GM12801 (cell line): ENCODE results near the gene RPS15.

ENCODE experiments used
- CTCF ChIP-seq: IDR thresholded peaks from one replicate; pipeline ENCODE4 v1.5.1; 2011; ENCODE audit warnings: control low read depth; ENCODE audit not compliant: insufficient read length; ENCODE audit errors: extremely low read depth

Gene RPS15

GRCh38 chr19:1437609-1438008, 587 bp upstream of the RPS15 start:
- TF ChIP-seq CTCF, result no peak

DNA sequence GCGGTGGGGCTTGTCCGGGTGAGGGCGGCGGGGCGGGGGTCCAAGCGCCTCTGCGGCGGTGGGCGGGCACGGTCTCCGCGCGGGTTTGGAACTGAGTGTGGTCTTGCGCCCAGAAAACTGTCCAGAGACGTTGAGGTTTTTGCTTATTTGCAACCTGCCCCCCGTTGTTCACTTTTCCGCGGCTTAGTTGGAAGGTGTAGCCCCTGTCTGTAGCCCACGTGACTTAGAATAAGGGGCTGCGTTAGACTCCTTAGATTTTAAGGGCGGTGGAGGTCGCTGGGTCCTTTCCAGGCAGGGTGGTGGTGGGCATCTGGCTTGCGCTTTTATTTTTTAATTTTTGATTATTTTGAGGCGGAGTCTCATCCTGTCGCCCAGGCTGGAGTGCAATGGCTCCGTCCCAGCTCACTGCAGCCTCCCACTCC, 748 bp downstream of the RPS15 start:
- TF ChIP-seq CTCF, result no peak

DNA sequence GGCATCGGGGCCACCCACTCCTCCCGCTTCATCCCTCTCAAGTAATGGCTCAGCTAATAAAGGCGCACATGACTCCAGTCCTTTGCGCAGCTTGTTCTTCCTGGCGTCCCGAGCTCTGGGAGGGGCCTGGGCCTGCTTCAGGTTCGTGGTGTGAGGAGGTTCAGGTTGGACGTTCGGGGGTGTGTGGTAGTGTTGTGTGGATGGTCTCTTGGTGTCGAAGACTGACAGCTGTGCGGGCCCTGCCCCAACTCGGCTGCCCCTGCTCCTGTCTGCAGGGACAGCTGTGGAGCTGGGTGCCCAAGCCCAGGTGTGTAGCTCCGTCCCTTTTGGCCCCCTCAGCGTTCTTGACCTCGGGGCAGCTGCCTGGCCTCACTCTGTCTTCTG, 2.2 kb downstream of the RPS15 start:
- TF ChIP-seq CTCF, result no peak

GRCh38 chr19:1441022-1441426, 2.8 kb downstream of the RPS15 start:
- no peak for TF ChIP-seq CTCF

- no peak for TF ChIP-seq CTCF
Measured at GRCh38 chr19:1441677-1442438, 3.7 kb downstream of the RPS15 start.

DNA sequence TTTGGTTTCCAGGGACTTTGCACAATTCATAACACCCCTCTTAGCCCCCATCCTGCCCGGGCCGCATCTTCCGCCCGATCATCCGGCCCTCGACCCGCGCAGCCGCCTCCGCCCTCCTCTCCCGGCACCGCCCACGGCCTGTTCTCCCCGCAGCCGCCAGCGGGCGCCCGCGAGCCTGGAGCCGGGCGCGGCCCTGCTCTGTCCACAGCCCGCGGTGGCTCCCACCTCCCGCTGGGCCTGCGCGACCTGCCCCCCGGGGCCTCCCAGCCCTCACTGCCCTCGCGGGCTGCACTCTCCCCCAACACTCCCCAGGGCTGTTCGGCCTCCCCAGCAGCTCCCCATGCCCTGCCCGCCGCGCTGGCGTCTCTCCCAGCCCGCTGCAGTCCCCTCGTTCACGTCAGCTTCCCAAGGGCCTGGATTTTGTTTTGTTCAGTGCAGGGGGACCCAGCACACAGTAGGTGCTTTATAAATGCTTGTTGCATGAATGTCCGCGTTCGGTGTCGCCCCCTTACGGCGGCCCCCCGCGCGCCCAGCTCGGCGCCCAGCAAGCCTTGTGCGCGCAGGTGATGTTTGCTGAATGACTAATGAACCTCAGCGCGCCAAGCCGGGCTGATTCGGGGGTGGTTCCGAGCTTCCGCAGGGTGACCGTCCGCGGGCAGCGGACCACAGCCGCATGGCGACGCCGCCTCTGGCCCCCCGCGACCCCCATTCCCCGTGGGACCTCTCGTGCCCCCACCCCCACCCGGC, 7.2 kb downstream of the RPS15 start:
- no peak for TF ChIP-seq CTCF

DNA sequence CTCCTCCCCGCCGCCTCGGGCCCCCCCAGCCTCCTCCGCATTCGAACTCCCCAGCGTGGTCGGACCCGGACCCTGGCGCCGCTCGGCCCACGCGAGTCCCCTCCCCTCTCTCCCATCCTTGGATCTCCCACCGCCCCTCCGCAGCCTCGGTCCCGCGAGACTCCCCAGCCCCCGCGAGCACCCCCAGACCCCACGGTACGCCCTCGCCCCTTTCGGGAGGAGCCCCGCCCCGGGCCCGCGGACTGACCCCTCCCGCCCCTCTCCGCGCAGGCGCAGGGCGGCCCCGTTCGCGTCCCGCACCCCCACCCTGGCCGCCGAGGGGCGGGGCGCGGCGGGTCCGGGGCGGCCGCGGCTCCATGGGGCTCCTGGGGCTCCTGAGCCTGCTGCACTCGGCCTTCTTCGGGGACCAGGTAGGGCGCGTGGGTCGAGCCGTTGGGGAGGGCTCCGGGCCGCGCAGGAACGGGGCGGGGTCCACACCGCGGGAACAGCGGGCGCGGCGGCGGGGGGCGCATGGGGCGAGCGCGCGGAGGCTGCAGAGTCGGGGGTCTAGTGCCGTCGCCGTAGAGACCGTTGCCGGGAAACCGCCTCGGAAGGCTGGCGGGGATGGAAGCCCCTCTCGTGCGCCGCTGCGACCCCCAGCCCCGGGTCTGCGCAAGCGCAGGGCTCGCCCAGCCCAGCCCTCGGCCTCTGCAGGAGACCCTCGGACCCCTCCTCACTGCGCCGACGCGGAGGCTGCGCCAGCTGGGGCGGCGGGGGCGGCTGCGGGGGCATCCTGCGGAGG, 7.9 kb downstream of the RPS15 start:
- no peak for TF ChIP-seq CTCF
